HepG2 (cell line): ENCODE data around the gene FGF21.

Experiments used
- PTBP1 ChIP-seq: fragments of 200-400 bp; formaldehyde crosslinking; IDR thresholded peaks from 2 replicates; pipeline ENCODE4 v1.6.1; 2018; ENCODE audit warnings: low read length, low read depth; ENCODE audit not compliant: poor library complexity, severe bottlenecking
- RFXAP ChIP-seq: sonication (generic); formaldehyde crosslinking; IDR thresholded peaks from 2 replicates; pipeline ENCODE4 v1.4.0; 2020; ENCODE audit warnings: missing genetic modification reagents, borderline replicate concordance
- USF2 ChIP-seq, 2 experiments: sonication (generic) in 1 of 2; formaldehyde crosslinking in 1 of 2; IDR thresholded peaks; 2 replicates each; pipeline versions ENCODE4 v1.5.1 to v1.6.1; 2011 to 2020; ENCODE audit warnings: borderline replicate concordance in 1 of 2, low read depth in 1 of 2, low read length in 1 of 2, mild to moderate bottlenecking in 1 of 2, missing genetic modification reagents in 1 of 2, moderate library complexity in 1 of 2
- TF ChIP-seq, protein P1 (sequence below): sonication (generic); formaldehyde crosslinking; IDR thresholded peaks from 2 replicates; pipeline ENCODE4 v1.8.1; 2023; ENCODE audit warnings: mild to moderate bottlenecking, moderate library complexity, missing genetic modification reagents

DNA sequence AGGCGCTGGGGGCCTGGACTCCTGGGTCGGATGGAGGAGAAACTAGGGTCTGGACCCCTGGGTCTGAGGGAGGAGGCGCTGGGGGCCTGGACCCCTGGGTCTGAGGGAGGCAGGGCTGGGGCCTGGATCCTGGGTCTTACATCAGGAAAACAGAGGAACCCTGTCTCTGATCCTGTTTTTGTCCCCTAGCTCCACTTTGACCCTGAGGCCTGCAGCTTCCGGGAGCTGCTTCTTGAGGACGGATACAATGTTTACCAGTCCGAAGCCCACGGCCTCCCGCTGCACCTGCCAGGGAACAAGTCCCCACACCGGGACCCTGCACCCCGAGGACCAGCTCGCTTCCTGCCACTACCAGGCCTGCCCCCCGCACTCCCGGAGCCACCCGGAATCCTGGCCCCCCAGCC is 2.4 kb downstream of the FGF21 start:
- TF ChIP-seq, protein P1, sequence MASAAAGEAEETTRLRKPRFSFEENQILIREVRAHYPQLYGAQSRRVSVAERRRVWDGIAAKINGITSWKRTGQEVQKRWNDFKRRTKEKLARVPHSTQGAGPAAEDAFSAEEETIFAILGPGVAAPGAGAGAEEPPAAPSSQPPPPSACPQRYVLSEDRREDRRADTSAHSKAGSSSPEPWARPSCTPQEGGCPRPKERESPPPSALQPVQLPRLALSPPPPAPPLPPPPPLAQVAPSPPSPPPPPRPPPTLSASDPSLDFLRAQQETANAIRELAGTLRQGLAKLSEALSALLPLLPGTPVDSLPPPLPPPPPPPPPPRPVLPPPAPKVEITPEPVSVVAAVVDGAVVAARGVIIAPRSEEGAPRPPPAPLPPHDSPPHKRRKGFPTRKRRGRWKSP (CRISPR knock-in tag) = no peak
- TF ChIP-seq PTBP1 = no peak
- TF ChIP-seq USF2 (IDR thresholded peaks at IDR 0.05; ENCODE audit: low read depth, low read length) = no peak
- no peak for TF ChIP-seq USF2 (CRISPR knock-in tag; IDR thresholded peaks at IDR 0.05; ENCODE audit: borderline replicate concordance)
- no peak for TF ChIP-seq RFXAP (CRISPR knock-in tag)
